ENCODE results near the gene DYRK3. TPM values are rescaled to one million over a fixed set of nuclear protein-coding genes. Genes with fewer than 3 reads are reported as not detected.

Gene DYRK3
- total and polyA plus RNA-seq, 9 of the 15 experiments (the other 6 are each of a cell fraction or from before 2014, with no cell fraction given): 4.5 to 33.7 (median 25.7) TPM

DNA sequence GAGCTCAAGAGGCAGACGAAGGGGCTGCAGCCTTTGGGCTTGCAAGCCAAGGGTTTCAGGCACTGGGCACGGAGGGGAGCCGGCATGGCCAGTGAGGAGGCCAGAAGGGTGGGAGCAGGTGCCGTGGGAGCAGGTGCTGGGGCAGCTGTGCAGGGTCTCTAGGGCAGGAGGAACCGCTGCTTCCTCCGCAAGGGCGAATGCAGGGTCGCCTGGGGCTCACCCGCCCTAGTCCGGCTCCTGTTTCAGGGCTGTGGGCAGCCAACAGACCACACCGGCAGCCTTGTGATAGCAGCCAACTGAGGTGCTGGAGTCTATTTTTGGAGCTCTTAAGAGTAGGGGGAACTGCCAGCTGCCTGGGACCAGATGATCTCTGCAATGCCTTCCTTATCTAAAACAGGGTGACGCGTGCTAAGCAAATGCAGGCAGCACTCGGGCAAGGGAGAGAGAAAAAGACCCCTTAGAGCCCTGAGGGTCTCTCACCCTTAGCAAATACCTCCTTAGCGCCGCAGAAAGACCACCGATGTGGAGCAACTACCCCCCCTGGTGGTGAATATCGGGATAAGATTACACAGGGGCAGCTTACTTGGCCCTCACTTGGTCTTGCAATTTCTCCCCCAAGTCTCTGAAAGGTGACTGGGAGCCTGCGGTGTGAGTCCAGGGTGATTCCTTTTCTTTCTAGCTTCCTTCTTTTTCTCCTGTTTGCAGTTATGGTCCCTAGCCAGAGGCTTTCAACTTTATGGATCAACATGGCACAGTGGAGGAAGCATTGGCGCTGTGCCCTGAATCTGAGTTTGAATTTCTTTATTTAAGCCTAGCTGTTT is 28.7 kb downstream of the DYRK3 start (continued):
- peak in 1 of 2 experiments; percentile 16; a peak in 1 of 4 replicates for TF ChIP-seq ZMIZ1 (IDR thresholded peaks at IDR 0.05; ENCODE audit: low read depth in 2 of 2, low read length in 2 of 2)
- TF ChIP-seq, protein P1, sequence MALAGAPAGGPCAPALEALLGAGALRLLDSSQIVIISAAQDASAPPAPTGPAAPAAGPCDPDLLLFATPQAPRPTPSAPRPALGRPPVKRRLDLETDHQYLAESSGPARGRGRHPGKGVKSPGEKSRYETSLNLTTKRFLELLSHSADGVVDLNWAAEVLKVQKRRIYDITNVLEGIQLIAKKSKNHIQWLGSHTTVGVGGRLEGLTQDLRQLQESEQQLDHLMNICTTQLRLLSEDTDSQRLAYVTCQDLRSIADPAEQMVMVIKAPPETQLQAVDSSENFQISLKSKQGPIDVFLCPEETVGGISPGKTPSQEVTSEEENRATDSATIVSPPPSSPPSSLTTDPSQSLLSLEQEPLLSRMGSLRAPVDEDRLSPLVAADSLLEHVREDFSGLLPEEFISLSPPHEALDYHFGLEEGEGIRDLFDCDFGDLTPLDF (CRISPR knock-in tag; IDR thresholded peaks at IDR 0.05): 0 out of 2 replicates have a peak, but pooled peaks have one; percentile 69
- peak; percentile 31; the same call in 1 of the 2 replicates for TF ChIP-seq DPF2 (IDR thresholded peaks at IDR 0.05)
- TF ChIP-seq HDGF (IDR thresholded peaks at IDR 0.05): peak; percentile 6; the same call in 1 of the 2 replicates
- TF ChIP-seq ZNF384 (IDR thresholded peaks at IDR 0.05; ENCODE audit: low read depth, low read length): 0 out of 2 replicates have a peak, but pooled peaks have one; percentile 17
- TF ChIP-seq SP1 (CRISPR knock-in tag; IDR thresholded peaks at IDR 0.05): no peak
- TF ChIP-seq NR4A1 (CRISPR knock-in tag; IDR thresholded peaks at IDR 0.05): no peak
- TF ChIP-seq NR4A1 (tag; IDR thresholded peaks at IDR 0.05): 0 out of 2 replicates have a peak, but pooled peaks have one; percentile 40
- TF ChIP-seq CXXC5 (CRISPR knock-in tag; IDR thresholded peaks at IDR 0.05): peak; percentile 29; the same call in 1 of the 2 replicates
- TF ChIP-seq MTA3 (IDR thresholded peaks at IDR 0.05; ENCODE audit: borderline replicate concordance): 0 out of 2 replicates have a peak, but pooled peaks have one; percentile 41
- peak; percentile 95 for TF ChIP-seq SMC3 (conservative IDR thresholded peaks at IDR 0.05; ENCODE audit: insufficient read depth, low read depth, low read length)
- 0 out of 2 replicates have a peak, but pooled peaks have one; percentile 37 for TF ChIP-seq NBN (IDR thresholded peaks at IDR 0.05; ENCODE audit: low read depth)
- TF ChIP-seq CBFA2T3 (IDR thresholded peaks at IDR 0.05): peak; percentile 77
- TF ChIP-seq, protein P2, sequence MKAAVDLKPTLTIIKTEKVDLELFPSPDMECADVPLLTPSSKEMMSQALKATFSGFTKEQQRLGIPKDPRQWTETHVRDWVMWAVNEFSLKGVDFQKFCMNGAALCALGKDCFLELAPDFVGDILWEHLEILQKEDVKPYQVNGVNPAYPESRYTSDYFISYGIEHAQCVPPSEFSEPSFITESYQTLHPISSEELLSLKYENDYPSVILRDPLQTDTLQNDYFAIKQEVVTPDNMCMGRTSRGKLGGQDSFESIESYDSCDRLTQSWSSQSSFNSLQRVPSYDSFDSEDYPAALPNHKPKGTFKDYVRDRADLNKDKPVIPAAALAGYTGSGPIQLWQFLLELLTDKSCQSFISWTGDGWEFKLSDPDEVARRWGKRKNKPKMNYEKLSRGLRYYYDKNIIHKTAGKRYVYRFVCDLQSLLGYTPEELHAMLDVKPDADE (conservative IDR thresholded peaks at IDR 0.05; ENCODE audit: control insufficient read depth, low read depth, low read length): 0 out of 2 replicates have a peak, but pooled peaks have one; percentile 16
- no peak for TF ChIP-seq GATAD2A (IDR thresholded peaks at IDR 0.05)
- peak; percentile 99 for TF ChIP-seq ZBTB7A (IDR thresholded peaks at IDR 0.05; ENCODE audit: borderline replicate concordance, control insufficient read depth, low read depth, low read length)
- TF ChIP-seq WHSC1 (IDR thresholded peaks at IDR 0.05; ENCODE audit: low read length): no peak
- peak; percentile 61 for TF ChIP-seq CBFA2T2 (conservative IDR thresholded peaks at IDR 0.05)
- peak; percentile 62 for TF ChIP-seq ARID1B (IDR thresholded peaks at IDR 0.05)
- no peak for TF ChIP-seq ZNF561 (CRISPR knock-in tag; conservative IDR thresholded peaks at IDR 0.05)
- TF ChIP-seq BRD9 (IDR thresholded peaks at IDR 0.05; ENCODE audit: low read depth, partially characterized antibody): peak; percentile 70
- no peak for TF ChIP-seq SRSF7 (optimal IDR thresholded peaks at IDR 0.05; ENCODE audit: low read depth, low read length)
- 0 out of 2 replicates have a peak, but pooled peaks have one; percentile 51 for TF ChIP-seq SMARCE1 (IDR thresholded peaks at IDR 0.05)
- TF ChIP-seq TEAD4 (IDR thresholded peaks at IDR 0.05; ENCODE audit: low read length): peak; percentile 48
- TF ChIP-seq TEAD4 (CRISPR knock-in tag; IDR thresholded peaks at IDR 0.05; ENCODE audit: borderline replicate concordance): no peak
